GM12875 (cell line): Measurements from ENCODE around the gene MMAB.

Experiments used
- H3K4me3 ChIP-seq: one replicate; pipeline ENCODE4 v1.5.1; 2011; ENCODE audit warnings: low read depth, low read length, control low read depth
- CTCF ChIP-seq: IDR thresholded peaks from 2 replicates; pipeline ENCODE4 v1.5.1; 2011; ENCODE audit warnings: low read depth, mild to moderate bottlenecking, control low read depth, inconsistent platforms, low read length, moderate library complexity, borderline replicate concordance; ENCODE audit not compliant: insufficient read depth

Gene MMAB

GRCh38 chr12:109579639-109580038, 6.3 kb upstream of the MMAB start:
- no peak for TF ChIP-seq CTCF
- H3K4me3 ChIP-seq, result no peak overlapping the region

GRCh38 chr12:109578330-109578927, 5.1 kb upstream of the MMAB start:
- no peak for TF ChIP-seq CTCF
- no peak overlapping the region for H3K4me3 ChIP-seq

- H3K4me3 ChIP-seq, result no peak overlapping the region
- TF ChIP-seq CTCF, result no peak
Observed at GRCh38 chr12:109577311-109577710, 4.0 kb upstream of the MMAB start.

- no peak for TF ChIP-seq CTCF
- no peak overlapping the region for H3K4me3 ChIP-seq
Observed at GRCh38 chr12:109575683-109576082, 2.4 kb upstream of the MMAB start.

- TF ChIP-seq CTCF, result no peak
Observed at GRCh38 chr12:109573914-109574244, 575 bp upstream of the MMAB start.

GRCh38 chr12:109572506-109572845, 828 bp downstream of the MMAB start:
- no peak for TF ChIP-seq CTCF
- H3K4me3 ChIP-seq, result peak overlapping the region; percentile 67

More at GRCh38 chr12:109573914-109574244, 575 bp upstream of the MMAB start:
- H3K4me3 ChIP-seq, result peak overlapping the region; percentile 74

- TF ChIP-seq CTCF, result no peak
- no peak overlapping the region for H3K4me3 ChIP-seq
Observed at GRCh38 chr12:109571773-109572505, 1.4 kb downstream of the MMAB start.
